Gastroesophageal sphincter (tissue), 4 donors: ENCODE results near the gene OBSCN. TPM values are rescaled to one million over a fixed set of nuclear protein-coding genes. Genes with fewer than 3 reads are reported as not detected.

Experiments
- ATAC-seq: fragments of 150-250 bp; one replicate; pipeline ENCODE4 v1.9.1; 2016; ENCODE audit warnings: mild to moderate bottlenecking, moderate library complexity
- H3K27ac ChIP-seq, 4 donors: fragments of 200-600 bp; sonication (generic) in 3 of 4; 1 replicate in 3 of 4; 2 replicates in 1 of 4; pipeline ENCODE4 v1.5.1; 2016 to 2019
- H3K27me3 ChIP-seq: fragments of 200-600 bp; sonication (generic); one replicate; pipeline ENCODE4 v1.5.1; 2019
- H3K36me3 ChIP-seq, 2 donors: fragments of 200-600 bp; sonication (generic); one replicate each; pipeline ENCODE4 v1.5.1; 2019; ENCODE audit warnings: control low read depth in 1 of 2
- H3K4me1 ChIP-seq, 3 donors: fragments of 200-600 bp; sonication (generic); 1 replicate in 2 of 3; 2 replicates in 1 of 3; pipeline ENCODE4 v1.5.1; 2016 to 2019; ENCODE audit warnings: control low read depth in 2 of 3
- H3K4me3 ChIP-seq, 2 donors: fragments of 200-600 bp; sonication (generic); one replicate each; pipeline ENCODE4 v1.5.1; 2019; ENCODE audit warnings: mild to moderate bottlenecking in 1 of 2, moderate library complexity in 1 of 2
- H3K9me3 ChIP-seq, 3 donors: fragments of 200-600 bp; sonication (generic); one replicate each; pipeline ENCODE4 v1.5.1; 2017 to 2019; ENCODE audit warnings: control low read depth in 2 of 3
- CTCF ChIP-seq, 4 experiments: fragments of 200-600 bp in 2 of 4; fragments of 450-650 bp in 2 of 4; sonication (generic) in 1 of 4; IDR thresholded peaks; one replicate each; pipeline ENCODE4 v1.5.1; 2017 to 2019; ENCODE audit warnings: antibody characterized with exemption in 4 of 4, mild to moderate bottlenecking in 2 of 4, moderate library complexity in 2 of 4
- EP300 ChIP-seq: sonication (generic); formaldehyde crosslinking; IDR thresholded peaks from one replicate; pipeline ENCODE4 v1.6.1; 2017; ENCODE audit warnings: antibody characterized with exemption, mild to moderate bottlenecking
- POLR2A ChIP-seq, 2 donors: fragments of 450-650 bp; IDR thresholded peaks; one replicate each; pipeline ENCODE4 v1.6.1; 2017; ENCODE audit warnings: antibody characterized with exemption in 2 of 2, mild to moderate bottlenecking in 2 of 2, moderate library complexity in 1 of 2
- POLR2AphosphoS5 ChIP-seq: sonication (generic); formaldehyde crosslinking; IDR thresholded peaks from one replicate; pipeline ENCODE4 v1.6.1; 2017; ENCODE audit warnings: antibody characterized with exemption
- WGBS, 2 donors: methylation state at CpG; one replicate each; pipeline ENCODE4 v1.1.5; 2018; ENCODE audit warnings: low coverage in 1 of 2; 5-methylcytosine and 5-hydroxymethylcytosine counted together
- total RNA-seq, 4 donors: library from RNA; depleted of rRNA; stranded (reverse); fragments of >200 nt; gene quantifications; one replicate each; pipeline ENCODE4 v1.1.0, GENCODE V29; 2016

The OBSCN gene
- total RNA-seq, 4 donors from 2014 or later: 11.1 to 28.4 (median 20.9) TPM

- no peaks in the 10 kb centered on the region for H3K27me3 ChIP-seq
- no peak overlapping the region for H3K27ac ChIP-seq
- H3K4me3 ChIP-seq: no peak overlapping the region
- ATAC-seq: no peak
- H3K9me3 ChIP-seq: no peaks in the 10 kb centered on the region
- 79 to 90% methylated on average over 2 to 4 of the region's 6 CpGs for WGBS, 2 donors
- peaks cover 0 to 39% (median under 1%) of the 10 kb centered on the region in 3 donors for H3K4me1 ChIP-seq
- TF ChIP-seq POLR2AphosphoS5: no peak
- no peak for TF ChIP-seq POLR2A (IDR thresholded peaks at IDR 0.05)
- H3K36me3 ChIP-seq: peaks cover 0 to 90% of the 10 kb centered on the region in 2 donors
These were observed 190.1 kb downstream of the OBSCN start for GRCh38 chr1:228397966-228398365.

- no peak for ATAC-seq
- no peaks in the 10 kb centered on the region for H3K9me3 ChIP-seq
- no peaks in the 10 kb centered on the region for H3K27me3 ChIP-seq
- H3K27ac ChIP-seq: no peak overlapping the region
- H3K4me3 ChIP-seq: no peak overlapping the region
- 88 to 90% methylated on average over 2 to 11 of the region's 12 CpGs for WGBS, 2 donors
- peaks cover 0 to 94% of the 10 kb centered on the region in 2 donors for H3K36me3 ChIP-seq
- no peak for TF ChIP-seq POLR2AphosphoS5
- peaks cover 0 to 39% (median 0%) of the 10 kb centered on the region in 3 donors for H3K4me1 ChIP-seq
These were observed 191.1 kb downstream of the OBSCN start for GRCh38 chr1:228398741-228399461.

- no peaks in the 10 kb centered on the region for H3K27me3 ChIP-seq
- no peak for ATAC-seq
- H3K4me3 ChIP-seq: no peak overlapping the region
- TF ChIP-seq POLR2AphosphoS5 (no peak), EP300 (no peak), POLR2A (IDR thresholded peaks at IDR 0.05) (no peak), CTCF (IDR thresholded peaks at IDR 0.05) (no peak)
- peaks cover 0 to 87% of the 10 kb centered on the region in 2 donors for H3K36me3 ChIP-seq
- 89% methylated on average over 5 of the region's 14 CpGs; no CpG with 5 or more reads in 1 of the 2 donors for WGBS, 2 donors
- H3K4me1 ChIP-seq: peaks cover 0 to 43% (median 6%) of the 10 kb centered on the region in 3 donors
- H3K27ac ChIP-seq: no peak overlapping the region
- no peaks in the 10 kb centered on the region for H3K9me3 ChIP-seq
These were observed 191.8 kb downstream of the OBSCN start for GRCh38 chr1:228399531-228400236.

GRCh38 chr1:228400237-228400651 is 192.4 kb downstream of the OBSCN start:
- peaks cover 0 to 81% of the 10 kb centered on the region in 2 donors for H3K36me3 ChIP-seq
- H3K27ac ChIP-seq: no peak overlapping the region
- H3K4me1 ChIP-seq: peaks cover 3 to 48% (median 11%) of the 10 kb centered on the region in 3 donors
- H3K4me3 ChIP-seq: no peak overlapping the region
- TF ChIP-seq POLR2A (IDR thresholded peaks at IDR 0.05) (no peak), POLR2AphosphoS5 (no peak), CTCF (IDR thresholded peaks at IDR 0.05) (no peak), EP300 (no peak)
- no peaks in the 10 kb centered on the region for H3K9me3 ChIP-seq
- no peaks in the 10 kb centered on the region for H3K27me3 ChIP-seq
- WGBS, 2 donors: 100% methylated on average over 1 of the region's 11 CpGs; no CpG with 5 or more reads in 1 of the 2 donors
- no peak for ATAC-seq

- no peak overlapping the region for H3K4me3 ChIP-seq
- no peaks in the 10 kb centered on the region for H3K27me3 ChIP-seq
- peaks cover 0 to 75% of the 10 kb centered on the region in 2 donors for H3K36me3 ChIP-seq
- no peak overlapping the region for H3K27ac ChIP-seq
- peaks cover 6 to 55% (median 14%) of the 10 kb centered on the region in 3 donors for H3K4me1 ChIP-seq
- WGBS, 2 donors: 77 to 80% methylated on average over 1 to 2 of the region's 19 CpGs
- no peaks in the 10 kb centered on the region for H3K9me3 ChIP-seq
- TF ChIP-seq POLR2A (IDR thresholded peaks at IDR 0.05) (no peak), POLR2AphosphoS5 (no peak), CTCF (IDR thresholded peaks at IDR 0.05) (no peak)
- ATAC-seq: no peak
These were observed 193.0 kb downstream of the OBSCN start for GRCh38 chr1:228400692-228401454.
